ENCODE data around the gene LTB4R.
"Not testable (repeated sequence)": the region's sequence is repeated elsewhere in the genome, so short reads cannot be mapped to it uniquely, and the experiment has no call there.

The LTB4R gene

GRCh38 chr14:24327914-24328313 lies 16.6 kb downstream of the LTB4R start:
- not testable (repeated sequence) for H3K9me3 ChIP-seq (ENCODE audit: insufficient read depth, low read length); H3K79me2 ChIP-seq (ENCODE audit: low read length); H3K36me3 ChIP-seq (replicated peaks; ENCODE audit: low read depth, low read length); H3K27me3 ChIP-seq (ENCODE audit: low read depth, low read length); H4K20me1 ChIP-seq (ENCODE audit: insufficient read depth, low read length); H3K9ac ChIP-seq (ENCODE audit: low read length); H3K4me3 ChIP-seq (ENCODE audit: low read length); H3K27ac ChIP-seq (ENCODE audit: low read length); H2AFZ ChIP-seq (ENCODE audit: low read depth, low read length)
- H3K4me1 ChIP-seq (ENCODE audit: low read length), result peaks cover 12% of the 10 kb centered on the region
- peak; percentile 31 for TF ChIP-seq CTCF (IDR thresholded peaks at IDR 0.05; ENCODE audit: low read depth, low read length)
- H3K4me2 ChIP-seq (ENCODE audit: low read length), result 0 out of 2 replicates have a peak overlapping the region, but pooled peaks have one; percentile 30

GRCh38 chr14:24329073-24329663 lies 17.9 kb downstream of the LTB4R start:
- H4K20me1 ChIP-seq (ENCODE audit: insufficient read depth, low read length), result no peaks in the 10 kb centered on the region
- H3K9ac ChIP-seq (ENCODE audit: low read length), result no peak overlapping the region
- H3K27ac ChIP-seq (ENCODE audit: low read length), result no peak overlapping the region
- H3K27me3 ChIP-seq (ENCODE audit: low read depth, low read length), result peaks cover 9% of the 10 kb centered on the region
- no peaks in the 10 kb centered on the region for H3K79me2 ChIP-seq (ENCODE audit: low read length)
- H3K4me2 ChIP-seq (ENCODE audit: low read length), result no peak overlapping the region
- no peaks in the 10 kb centered on the region for H3K9me3 ChIP-seq (ENCODE audit: insufficient read depth, low read length)
- H3K4me1 ChIP-seq (ENCODE audit: low read length), result peaks cover 17% of the 10 kb centered on the region
- H2AFZ ChIP-seq (ENCODE audit: low read depth, low read length), result no peak overlapping the region
- no peaks in the 10 kb centered on the region for H3K36me3 ChIP-seq (replicated peaks; ENCODE audit: low read depth, low read length)
- no peak for TF ChIP-seq CTCF (IDR thresholded peaks at IDR 0.05; ENCODE audit: low read depth, low read length)
- TF ChIP-seq EZH2phosphoT487 (IDR thresholded peaks at IDR 0.05; ENCODE audit: low read depth), result no peak
- H3K4me3 ChIP-seq (ENCODE audit: low read length), result no peak overlapping the region

- no peaks in the 10 kb centered on the region for H3K36me3 ChIP-seq (replicated peaks; ENCODE audit: low read depth, low read length)
- H2AFZ ChIP-seq (ENCODE audit: low read depth, low read length), result no peak overlapping the region
- peaks cover 19% of the 10 kb centered on the region for H3K4me1 ChIP-seq (ENCODE audit: low read length)
- H3K9ac ChIP-seq (ENCODE audit: low read length), result no peak overlapping the region
- H3K4me3 ChIP-seq (ENCODE audit: low read length), result no peak overlapping the region
- no peak overlapping the region for H3K4me2 ChIP-seq (ENCODE audit: low read length)
- H3K9me3 ChIP-seq (ENCODE audit: insufficient read depth, low read length), result no peaks in the 10 kb centered on the region
- no peak overlapping the region for H3K27ac ChIP-seq (ENCODE audit: low read length)
- H4K20me1 ChIP-seq (ENCODE audit: insufficient read depth, low read length), result no peaks in the 10 kb centered on the region
- TF ChIP-seq EZH2phosphoT487 (IDR thresholded peaks at IDR 0.05; ENCODE audit: low read depth) (no peak), CTCF (IDR thresholded peaks at IDR 0.05; ENCODE audit: low read depth, low read length) (no peak)
- H3K27me3 ChIP-seq (ENCODE audit: low read depth, low read length), result peaks cover 15% of the 10 kb centered on the region
- no peaks in the 10 kb centered on the region for H3K79me2 ChIP-seq (ENCODE audit: low read length)
Observed at GRCh38 chr14:24329736-24330135, 18.4 kb downstream of the LTB4R start.

- H3K4me3 ChIP-seq (ENCODE audit: low read length), result no peak overlapping the region
- peaks cover 19% of the 10 kb centered on the region for H3K4me1 ChIP-seq (ENCODE audit: low read length)
- no peak overlapping the region for H3K27ac ChIP-seq (ENCODE audit: low read length)
- H3K9ac ChIP-seq (ENCODE audit: low read length), result no peak overlapping the region
- H3K9me3 ChIP-seq (ENCODE audit: insufficient read depth, low read length), result no peaks in the 10 kb centered on the region
- no peaks in the 10 kb centered on the region for H4K20me1 ChIP-seq (ENCODE audit: insufficient read depth, low read length)
- no peaks in the 10 kb centered on the region for H3K36me3 ChIP-seq (replicated peaks; ENCODE audit: low read depth, low read length)
- TF ChIP-seq EZH2phosphoT487 (IDR thresholded peaks at IDR 0.05; ENCODE audit: low read depth) (no peak), CTCF (IDR thresholded peaks at IDR 0.05; ENCODE audit: low read depth, low read length) (no peak)
- peaks cover 21% of the 10 kb centered on the region for H3K27me3 ChIP-seq (ENCODE audit: low read depth, low read length)
- H3K4me2 ChIP-seq (ENCODE audit: low read length), result no peak overlapping the region; the same call in 1 of the 2 replicates
- peak overlapping the region; percentile 41; the same call in 1 of the 2 replicates for H2AFZ ChIP-seq (ENCODE audit: low read depth, low read length)
- H3K79me2 ChIP-seq (ENCODE audit: low read length), result no peaks in the 10 kb centered on the region
Observed at GRCh38 chr14:24330973-24331674, 19.8 kb downstream of the LTB4R start.

Data from OCI-LY3 (cell line).